RWPE2 (cell line): ENCODE data around the gene RNF148.

ENCODE experiments used
- ATAC-seq: fragments of 200-7000 bp; cut with Tn5 transposase; 3 replicates; pipeline ENCODE4 v1.9.1; 2021; ENCODE audit warnings: low read depth
- DNase-seq: peaks from one replicate; pipeline ENCODE4 v3.0.0-alpha.2; 2020; ENCODE audit warnings: low spot score
- H3K27ac ChIP-seq: fragments of 450-650 bp; 2 replicates; pipeline ENCODE4 v1.5.1; 2017; ENCODE audit warnings: mild to moderate bottlenecking; ENCODE audit not compliant: poor library complexity, severe bottlenecking
- H3K27me3 ChIP-seq: fragments of 250-450 bp; sonication (Bioruptor Pico); 2 replicates; pipeline ENCODE4 v1.5.1; 2021; ENCODE audit warnings: mild to moderate bottlenecking, moderate library complexity; ENCODE audit not compliant: insufficient read depth, poor library complexity, severe bottlenecking
- H3K36me3 ChIP-seq: fragments of 250-450 bp; sonication (Bioruptor Pico); 2 replicates; pipeline ENCODE4 v1.5.1; 2020; ENCODE audit warnings: low read depth, mild to moderate bottlenecking, moderate library complexity
- H3K4me1 ChIP-seq: fragments of 250-450 bp; sonication (Bioruptor Pico); 2 replicates; pipeline ENCODE4 v1.5.1; 2021; ENCODE audit warnings: mild to moderate bottlenecking, moderate library complexity; ENCODE audit not compliant: insufficient read depth, poor library complexity, severe bottlenecking
- H3K4me3 ChIP-seq: fragments of 250-450 bp; sonication (Bioruptor Pico); 2 replicates; pipeline ENCODE4 v1.5.1; 2021; ENCODE audit warnings: mild to moderate bottlenecking, moderate library complexity; ENCODE audit not compliant: severe bottlenecking
- H3K9me3 ChIP-seq: fragments of 250-450 bp; sonication (Bioruptor Pico); 2 replicates; pipeline ENCODE4 v1.5.1; 2021; ENCODE audit warnings: mild to moderate bottlenecking, moderate library complexity; ENCODE audit not compliant: severe bottlenecking
- TF ChIP-seq, protein P1 (sequence below): fragments of 450-650 bp; IDR thresholded peaks from one replicate; pipeline ENCODE4 v1.5.1; 2017; ENCODE audit warnings: mild to moderate bottlenecking, moderate library complexity; ENCODE audit not compliant: poor library complexity, severe bottlenecking

The RNF148 gene

DNA sequence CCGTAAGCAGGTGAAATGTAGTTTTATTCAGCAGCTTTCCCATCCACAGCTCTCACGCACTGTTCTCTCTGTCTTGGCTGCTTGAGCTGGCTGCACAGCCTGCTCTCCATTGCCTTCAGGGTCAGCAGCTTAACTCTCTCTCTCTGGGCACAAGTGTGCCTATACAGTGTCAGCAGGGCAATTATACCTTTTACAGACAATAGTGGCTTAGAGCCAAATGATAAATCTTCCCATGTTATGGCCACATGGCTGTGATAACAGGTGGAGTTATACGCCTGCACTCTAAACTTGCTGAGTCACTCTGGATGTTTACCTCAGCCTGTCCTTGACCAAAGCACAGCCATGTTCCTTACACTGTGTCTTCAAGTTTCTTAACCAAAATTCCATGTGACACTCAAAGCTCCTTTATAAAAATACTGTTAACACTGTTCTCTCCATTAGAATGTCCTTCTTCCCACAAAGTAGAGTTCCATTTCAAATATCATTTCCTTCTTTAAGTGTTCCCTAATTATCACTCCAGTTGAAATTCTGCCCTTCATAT is 9.9 kb downstream of the RNF148 start:
- DNase-seq (no peak), ATAC-seq (no peak)
- H3K27ac ChIP-seq, result no peak overlapping the region
- no peaks in the 10 kb centered on the region for H3K36me3 ChIP-seq
- H3K9me3 ChIP-seq, result no peaks in the 10 kb centered on the region
- H3K4me3 ChIP-seq, result no peak overlapping the region
- TF ChIP-seq, protein P1, sequence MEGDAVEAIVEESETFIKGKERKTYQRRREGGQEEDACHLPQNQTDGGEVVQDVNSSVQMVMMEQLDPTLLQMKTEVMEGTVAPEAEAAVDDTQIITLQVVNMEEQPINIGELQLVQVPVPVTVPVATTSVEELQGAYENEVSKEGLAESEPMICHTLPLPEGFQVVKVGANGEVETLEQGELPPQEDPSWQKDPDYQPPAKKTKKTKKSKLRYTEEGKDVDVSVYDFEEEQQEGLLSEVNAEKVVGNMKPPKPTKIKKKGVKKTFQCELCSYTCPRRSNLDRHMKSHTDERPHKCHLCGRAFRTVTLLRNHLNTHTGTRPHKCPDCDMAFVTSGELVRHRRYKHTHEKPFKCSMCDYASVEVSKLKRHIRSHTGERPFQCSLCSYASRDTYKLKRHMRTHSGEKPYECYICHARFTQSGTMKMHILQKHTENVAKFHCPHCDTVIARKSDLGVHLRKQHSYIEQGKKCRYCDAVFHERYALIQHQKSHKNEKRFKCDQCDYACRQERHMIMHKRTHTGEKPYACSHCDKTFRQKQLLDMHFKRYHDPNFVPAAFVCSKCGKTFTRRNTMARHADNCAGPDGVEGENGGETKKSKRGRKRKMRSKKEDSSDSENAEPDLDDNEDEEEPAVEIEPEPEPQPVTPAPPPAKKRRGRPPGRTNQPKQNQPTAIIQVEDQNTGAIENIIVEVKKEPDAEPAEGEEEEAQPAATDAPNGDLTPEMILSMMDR, result no peak
- no peaks in the 10 kb centered on the region for H3K4me1 ChIP-seq
- H3K27me3 ChIP-seq, result no peaks in the 10 kb centered on the region

DNA sequence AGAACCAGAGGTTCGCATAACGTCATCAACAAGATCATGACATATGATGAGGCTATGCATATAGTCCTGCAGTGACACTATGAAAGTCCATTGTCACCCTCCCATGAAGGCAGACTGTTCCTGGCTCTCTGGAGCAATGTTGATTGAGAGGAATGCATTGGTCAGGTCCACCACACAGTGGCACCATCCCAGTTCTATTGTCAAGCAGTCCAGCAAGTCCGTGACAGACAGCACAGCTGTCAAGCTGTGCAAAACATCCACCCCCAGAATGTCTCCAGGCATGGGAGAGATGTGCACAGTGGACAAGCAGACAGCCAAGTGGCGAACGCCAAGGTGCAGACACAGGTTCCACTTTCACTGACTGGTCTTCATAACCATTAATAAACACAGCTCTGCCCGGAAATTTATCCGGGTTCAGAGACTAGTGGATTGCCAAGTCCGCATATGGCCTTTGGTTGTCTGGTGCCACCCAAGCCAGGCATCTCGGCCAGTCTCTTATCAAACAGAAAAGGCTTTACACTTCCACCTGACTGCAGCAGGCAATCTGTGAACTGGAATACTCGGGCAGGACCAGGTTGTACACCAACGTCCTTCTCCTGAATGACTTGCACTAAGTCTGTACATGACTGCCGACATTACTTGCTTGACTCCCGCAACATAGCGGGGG is 11.0 kb downstream of the RNF148 start:
- no peak for ATAC-seq
- no peak for DNase-seq
- Histone ChIP-seq H3K27me3 (no peaks in the 10 kb centered on the region), H3K4me3 (no peak overlapping the region), H3K36me3 (no peaks in the 10 kb centered on the region), H3K9me3 (no peaks in the 10 kb centered on the region), H3K27ac (no peak overlapping the region), H3K4me1 (no peaks in the 10 kb centered on the region)
- TF ChIP-seq, protein P1, result no peak

DNA sequence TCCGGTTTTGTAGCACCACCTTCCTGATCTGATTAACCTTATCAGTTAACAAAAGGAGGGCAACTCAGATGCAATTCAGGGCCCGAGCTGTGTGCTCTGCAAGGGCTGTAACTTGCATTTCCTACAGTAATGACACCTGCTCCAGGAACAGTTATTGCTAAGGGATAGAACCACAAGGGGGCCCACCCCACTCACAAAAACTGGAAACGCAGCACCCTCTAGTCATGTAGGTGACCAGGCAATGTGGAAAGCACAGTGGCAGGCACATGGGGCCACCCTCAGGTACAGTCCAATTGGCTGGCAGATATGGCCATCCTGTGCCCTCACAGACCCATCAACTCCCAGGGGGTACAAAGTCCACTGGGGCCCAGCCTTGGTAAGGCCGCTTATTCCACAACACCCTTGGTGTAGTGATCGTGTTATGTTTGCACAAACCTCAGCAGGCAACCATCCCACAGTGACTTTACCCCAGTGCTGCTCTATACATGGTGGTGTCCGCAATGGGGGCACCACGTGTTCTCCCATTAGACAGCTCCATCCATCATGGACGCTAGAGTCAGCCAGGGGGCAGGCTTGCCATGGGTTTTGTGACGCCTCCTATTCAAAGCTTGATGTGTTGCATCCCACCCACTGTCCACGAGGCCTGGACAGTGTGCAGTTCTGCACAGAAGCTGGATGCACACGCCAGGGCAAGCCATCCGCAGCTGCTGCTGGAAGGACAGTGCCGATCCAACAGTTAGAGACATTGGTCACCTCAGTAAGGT is 13.2 kb downstream of the RNF148 start:
- Histone ChIP-seq H3K4me3 (no peak overlapping the region), H3K27me3 (no peaks in the 10 kb centered on the region)
- DNase-seq, result no peak

DNA sequence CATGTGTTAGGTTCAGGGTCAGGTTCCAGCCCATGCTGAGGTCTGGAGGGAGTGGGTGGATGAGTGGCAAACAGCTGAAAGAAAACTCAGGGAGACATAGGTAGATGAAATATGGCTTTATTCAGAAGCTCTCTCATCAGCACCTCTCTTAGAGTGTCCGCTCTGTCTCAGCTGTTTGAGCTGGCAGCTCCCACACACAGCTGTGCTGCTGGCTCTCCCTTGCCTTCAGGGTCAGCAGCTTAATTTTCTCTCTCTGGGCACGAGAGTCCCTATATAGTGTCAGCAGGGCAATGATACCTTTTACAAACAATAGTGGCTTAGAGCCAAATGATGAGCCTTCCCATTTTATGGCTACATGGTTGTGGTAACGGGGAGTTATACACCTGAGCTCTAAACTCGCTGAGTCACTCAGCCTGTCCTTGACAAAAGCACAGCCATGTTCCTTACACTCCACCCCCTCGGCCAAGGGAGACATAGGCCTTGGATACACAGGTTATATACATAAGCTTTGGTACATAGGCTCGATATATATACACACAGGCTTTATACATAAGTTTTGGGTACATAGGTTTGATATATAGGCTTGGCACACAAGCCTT is 14.2 kb downstream of the RNF148 start:
- no peak overlapping the region for H3K4me3 ChIP-seq
- H3K27me3 ChIP-seq, result no peaks in the 10 kb centered on the region
- no peak overlapping the region for H3K27ac ChIP-seq
- TF ChIP-seq, protein P1, result no peak
- H3K9me3 ChIP-seq, result no peaks in the 10 kb centered on the region
- no peak for DNase-seq
- no peaks in the 10 kb centered on the region for H3K4me1 ChIP-seq
- no peak for ATAC-seq
- no peaks in the 10 kb centered on the region for H3K36me3 ChIP-seq

More for the DNA sequence above, 13.2 kb downstream of the RNF148 start:
- TF ChIP-seq, protein P1, result no peak
- no peaks in the 10 kb centered on the region for H3K36me3 ChIP-seq
- no peaks in the 10 kb centered on the region for H3K4me1 ChIP-seq
- H3K27ac ChIP-seq, result no peak overlapping the region
- no peak for ATAC-seq
- H3K9me3 ChIP-seq, result no peaks in the 10 kb centered on the region
